Stomach (tissue), 4 donors: ENCODE data around the gene DNAH1.

Source experiments
- CTCF ChIP-seq, 7 experiments: fragments of 450-650 bp in 4 of 7; fragments of 200-600 bp in 3 of 7; sonication (generic) in 3 of 7; IDR thresholded peaks; one replicate each; pipeline ENCODE4 v1.5.1; 2016 to 2019; ENCODE audit warnings: antibody characterized with exemption in 7 of 7, control low read depth in 2 of 7, mild to moderate bottlenecking in 1 of 7
- POLR2AphosphoS5 ChIP-seq, 3 donors: sonication (generic); formaldehyde crosslinking; IDR thresholded peaks; one replicate each; pipeline ENCODE4 v1.6.1; 2016; ENCODE audit warnings: antibody characterized with exemption in 3 of 3

GRCh38 chr3:52434491-52435115 is 118.5 kb downstream of the DNAH1 start:
- no peak for TF ChIP-seq CTCF (IDR thresholded peaks at IDR 0.05)
- TF ChIP-seq POLR2AphosphoS5 (IDR thresholded peaks at IDR 0.05) = no peak
